GM12891 (cell line): ENCODE data around the gene APOF.

ENCODE experiments used
- POLR2A ChIP-seq: IDR thresholded peaks from 2 replicates; pipeline ENCODE4 v1.6.1; 2011; ENCODE audit warnings: low read depth, low read length, control low read depth
- POU2F2 ChIP-seq: IDR thresholded peaks from 2 replicates; pipeline ENCODE4 v1.6.1; 2011; ENCODE audit warnings: low read depth, mild to moderate bottlenecking, control low read depth, low read length, moderate library complexity
- SPI1 ChIP-seq: IDR thresholded peaks from 2 replicates; pipeline ENCODE4 v1.6.1; 2011; ENCODE audit warnings: low read depth, low read length, control low read depth

- no peak for TF ChIP-seq POLR2A
- no peak for TF ChIP-seq POU2F2
- TF ChIP-seq SPI1 = no peak
Measured at GRCh38 chr12:56366948-56367347, 4.3 kb upstream of the APOF start.
